HG02798 (cell line): ENCODE data around the gene WWC1.
A peak's percentile ranks its signal among the peaks of the same experiment; 100 is the strongest.

Source experiments
- ATAC-seq: cut with Tn5 transposase; IDR thresholded peaks from one replicate; pipeline ENCODE4 v1.9.1; 2021; ENCODE audit warnings: mild to moderate bottlenecking; ENCODE audit not compliant: unreplicated experiment, poor library complexity

Gene WWC1

DNA sequence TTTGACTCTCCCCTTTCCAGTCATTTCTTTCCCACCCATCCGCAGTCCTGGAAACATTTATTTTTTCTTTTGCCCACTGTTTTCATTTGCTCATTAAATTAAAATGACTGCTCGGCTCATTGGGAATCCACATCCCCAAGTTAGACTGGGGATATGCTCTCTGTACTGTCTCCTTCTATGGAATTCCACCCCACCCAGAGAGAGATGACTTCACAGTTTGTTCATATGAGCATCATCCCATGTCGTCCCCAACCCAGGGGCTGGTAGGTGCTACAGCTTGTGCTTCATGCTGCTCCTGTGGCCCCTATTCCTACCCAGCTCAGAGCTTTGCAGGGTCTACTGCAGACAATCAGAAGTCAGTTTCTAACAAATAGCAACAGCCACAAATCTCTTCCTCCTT lies 178.4 kb downstream of the WWC1 start:
- ATAC-seq: no peak

DNA sequence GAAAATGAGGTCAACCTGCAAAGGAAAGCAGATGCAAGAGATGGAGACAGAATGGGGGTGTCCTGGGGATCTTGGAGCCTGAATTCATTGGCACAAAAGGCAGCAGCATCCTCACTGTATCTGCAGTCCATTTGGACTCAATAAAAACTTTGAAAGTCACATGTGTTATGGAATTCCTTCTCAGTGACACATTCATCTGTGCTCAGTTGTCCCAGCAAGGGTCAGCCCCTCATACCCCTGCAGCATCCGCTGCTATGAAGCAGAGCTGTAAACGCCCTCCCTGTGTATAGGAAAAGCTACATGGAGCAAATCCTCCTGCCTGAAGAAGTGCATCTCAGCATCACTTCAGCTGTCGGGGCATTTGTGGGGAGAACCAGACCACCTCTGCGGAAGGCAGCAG lies 180.3 kb downstream of the WWC1 start:
- ATAC-seq: no peak

DNA sequence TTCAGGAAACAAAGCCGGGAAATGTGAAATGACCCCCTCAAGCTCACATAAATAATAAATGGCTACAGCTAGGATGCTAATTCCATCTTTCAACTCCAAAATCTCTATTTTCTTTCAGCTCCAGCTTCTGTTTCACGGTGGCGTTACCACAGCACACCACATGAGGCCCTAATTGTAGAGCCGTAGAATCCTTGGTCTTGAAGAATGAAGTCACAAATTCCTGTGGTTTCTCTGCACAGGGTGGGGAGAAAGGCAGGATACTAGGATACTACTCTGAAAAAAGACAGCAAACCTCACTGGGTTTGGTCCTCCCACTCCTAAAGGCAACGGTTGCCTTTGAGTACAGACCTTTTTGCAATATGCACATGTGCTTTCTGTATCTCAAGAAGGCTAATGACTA lies 180.9 kb downstream of the WWC1 start:
- no peak for ATAC-seq

DNA sequence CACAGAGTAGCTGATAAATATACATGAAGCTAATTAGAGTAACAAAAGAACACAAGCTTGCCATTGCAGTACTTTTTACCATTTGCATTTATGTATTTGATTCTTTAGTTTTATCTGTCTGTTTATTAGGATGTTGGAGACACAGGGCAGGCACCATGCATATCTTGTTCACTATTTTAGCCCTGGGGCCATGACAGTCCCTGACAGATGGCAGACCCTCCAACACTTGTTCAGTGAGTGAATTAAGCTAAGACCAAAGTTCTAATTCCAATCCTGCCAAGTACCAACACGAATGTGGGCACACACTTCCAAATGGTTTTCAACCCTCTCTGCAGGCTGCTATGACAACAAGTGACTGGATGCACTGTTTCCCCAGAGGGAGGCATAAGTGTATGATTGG lies 182.9 kb downstream of the WWC1 start:
- ATAC-seq: no peak

- ATAC-seq: no peak
Measured at GRCh38 chr5:168477060-168477459, 185.6 kb downstream of the WWC1 start.

- ATAC-seq: no peak
Measured at GRCh38 chr5:168479166-168479565, 187.7 kb downstream of the WWC1 start.

DNA sequence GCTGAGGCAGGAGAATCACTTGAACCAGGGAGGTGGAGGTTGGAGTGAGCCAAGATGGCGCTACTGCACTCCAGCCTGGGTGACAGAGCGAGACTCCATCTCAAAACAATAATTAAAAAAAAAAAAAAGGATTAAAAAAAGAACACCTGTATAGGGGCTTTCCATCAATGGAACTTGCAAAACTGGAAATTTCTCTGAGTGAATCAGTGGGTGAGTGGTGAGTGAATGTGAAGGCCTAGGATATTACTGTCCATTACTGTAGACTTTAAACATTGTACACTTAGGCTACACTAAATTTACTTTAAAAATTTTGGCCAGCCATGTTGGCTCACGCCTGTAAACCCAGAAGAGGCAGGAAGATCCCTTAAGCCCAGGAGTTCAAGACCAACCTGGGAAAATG lies 189.2 kb downstream of the WWC1 start:
- ATAC-seq: no peak

GRCh38 chr5:168481330-168481788 lies 189.9 kb downstream of the WWC1 start:
- peak; percentile 96 for ATAC-seq

DNA sequence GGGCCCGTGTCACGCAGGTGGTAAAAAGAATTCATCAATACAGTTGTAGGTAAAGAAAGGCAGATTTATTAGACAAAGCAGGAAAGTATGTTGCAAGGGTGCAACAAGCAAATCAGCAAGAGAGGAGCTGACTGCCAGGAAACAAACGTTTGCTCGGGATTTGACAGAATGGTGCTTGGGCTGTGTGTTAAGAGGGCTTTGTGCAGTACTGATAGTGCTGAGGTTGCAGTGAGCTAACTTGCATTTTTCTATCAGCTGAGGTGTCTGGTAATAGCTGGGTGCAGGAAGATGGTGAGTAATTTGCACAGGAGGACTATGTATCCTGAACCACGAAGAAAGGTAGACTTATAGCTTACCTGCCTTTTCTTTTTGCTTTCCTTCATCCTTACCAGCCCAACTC lies 190.9 kb downstream of the WWC1 start:
- ATAC-seq: no peak

DNA sequence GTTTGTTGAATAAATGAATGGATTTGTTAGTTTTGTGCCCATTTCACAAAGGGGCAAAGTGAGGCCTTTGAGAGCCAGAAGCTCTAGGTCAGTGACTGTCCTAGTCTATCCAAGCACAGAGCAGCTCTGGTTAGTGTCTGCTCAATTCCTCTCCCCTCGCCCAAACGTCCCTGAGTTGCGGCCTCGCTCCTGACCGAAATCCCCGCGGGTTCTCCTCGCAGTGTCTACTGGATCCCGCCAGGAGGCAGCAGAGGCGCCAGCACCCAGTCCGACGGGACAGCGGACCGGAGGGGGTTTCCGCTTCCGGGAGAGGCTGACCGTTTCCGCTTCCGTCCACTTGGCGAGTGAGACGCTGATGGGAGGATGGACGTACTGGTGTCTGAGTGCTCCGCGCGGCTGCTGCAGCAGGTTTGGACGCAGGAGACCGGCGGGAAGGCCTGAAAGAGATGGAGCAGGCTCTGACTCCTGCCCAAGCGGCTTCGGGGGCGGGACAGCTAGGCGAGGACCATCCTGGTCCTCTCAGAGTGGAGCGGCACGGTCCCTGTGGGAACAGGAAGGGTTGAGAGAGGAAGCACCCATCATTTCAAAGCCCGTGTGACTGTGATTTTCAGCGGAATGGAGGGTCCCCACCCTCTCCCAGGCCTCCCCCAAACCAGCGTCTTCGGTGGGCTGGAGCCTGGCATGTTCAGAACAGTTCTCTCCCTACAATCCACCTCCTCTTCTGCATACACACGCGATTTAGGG lies 194.9 kb downstream of the WWC1 start, which contains the start of gene RARS1:
RARS1 (plus strand) TSS at position 336 of the 744 bp plus-strand sequence; CDS start at position 364, 28 bp downstream.
- peak; percentile 86 for ATAC-seq

- ATAC-seq: no peak
Measured at GRCh38 chr5:168489059-168489458, 197.6 kb downstream of the WWC1 start.

DNA sequence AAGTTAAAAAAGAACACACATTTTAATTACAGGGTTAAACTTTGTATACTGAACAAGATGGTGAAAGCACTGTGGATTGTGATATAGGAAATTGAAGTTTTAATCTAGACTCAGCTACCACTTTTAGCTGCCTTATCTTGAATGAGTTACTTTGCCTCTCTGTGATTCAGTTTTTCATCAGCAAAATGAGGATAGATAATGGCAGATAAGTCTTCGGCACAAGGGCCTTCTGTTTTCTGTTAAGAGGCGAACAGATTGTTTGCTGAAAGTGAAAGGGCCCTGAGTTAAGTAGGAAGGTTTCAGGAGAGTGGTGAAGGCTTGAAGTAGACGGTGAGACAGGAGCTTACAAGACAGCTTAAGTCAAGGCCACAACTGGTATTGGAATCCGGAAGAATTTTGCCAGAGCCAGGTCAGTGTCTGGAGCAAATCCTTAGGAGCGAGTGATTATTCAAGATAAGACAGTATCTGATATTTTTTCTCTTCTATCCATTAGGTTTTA lies 202.7 kb downstream of the WWC1 start:
- ATAC-seq: no peak

DNA sequence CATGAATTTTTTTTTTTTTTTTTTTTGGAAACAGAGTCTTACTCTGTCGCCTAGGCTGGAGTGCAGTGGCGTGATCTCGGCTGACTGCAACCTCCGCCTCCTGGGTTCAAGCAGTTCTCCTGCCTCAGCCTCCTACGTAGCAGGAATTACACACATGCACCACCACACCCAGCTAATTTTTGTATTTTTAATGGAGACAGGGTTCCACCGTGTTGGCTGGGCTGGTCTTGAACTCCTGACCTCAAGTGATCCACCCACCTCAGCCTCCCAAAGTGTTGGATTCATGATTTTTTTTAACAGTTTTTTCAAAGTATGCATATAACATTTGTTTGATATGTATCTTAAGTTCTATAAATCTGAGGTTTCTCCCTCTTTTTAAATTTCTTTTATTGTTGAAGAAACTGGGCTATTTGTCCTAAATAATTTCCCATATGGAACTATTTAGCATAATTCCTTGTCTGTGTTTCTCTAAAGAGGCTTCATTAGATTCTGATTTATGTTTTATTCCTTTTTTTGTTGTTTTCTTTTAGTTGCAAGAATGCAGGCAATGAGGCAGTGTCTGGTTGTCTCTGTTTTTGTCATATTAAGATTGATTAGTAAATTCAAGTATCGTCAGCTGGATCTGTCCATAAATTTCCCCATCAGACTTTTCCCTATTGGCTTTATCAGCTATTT lies 211.3 kb downstream of the WWC1 start:
- no peak for ATAC-seq

DNA sequence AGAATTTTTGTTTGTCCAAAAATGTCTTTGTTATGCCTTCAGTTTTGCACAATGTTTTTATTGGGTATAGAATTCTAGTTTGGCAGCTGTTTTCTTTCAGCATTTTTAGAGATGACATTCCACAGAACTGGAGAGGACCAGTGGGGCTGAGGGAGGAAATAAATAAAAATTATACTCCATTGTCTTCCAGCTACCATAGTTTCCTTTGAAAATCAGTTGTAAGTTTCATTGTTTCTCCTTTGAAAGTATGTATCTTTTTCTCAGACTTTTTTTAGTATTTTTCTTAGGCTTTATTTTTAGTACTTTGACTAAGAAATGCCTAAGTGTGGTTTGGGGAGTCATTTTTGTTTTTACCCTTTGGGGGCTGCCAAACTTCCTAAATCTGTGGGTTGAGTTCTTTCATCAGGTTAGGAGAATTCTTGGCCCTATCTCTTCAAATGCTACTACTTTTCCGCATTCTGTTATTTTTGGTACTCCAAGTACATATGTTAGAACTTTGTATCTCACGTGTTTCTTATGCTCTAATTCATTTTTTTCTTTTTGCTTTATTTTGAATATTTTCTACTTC lies 222.5 kb downstream of the WWC1 start:
- no peak for ATAC-seq
